B cell (primary cell): Measurements from ENCODE around the gene STX4. TPM values are rescaled to one million over a fixed set of nuclear protein-coding genes. Genes with fewer than 3 reads are reported as not detected.

Source experiments
- ATAC-seq: fragments of 200-7000 bp; cut with Tn5 transposase; one replicate; pipeline ENCODE4 v1.10.0; 2021; ENCODE audit warnings: low read depth, mild to moderate bottlenecking, moderate number of reproducible peaks, moderate library complexity
- CTCF ChIA-PET: fragments of 350-600 bp; sonication (Branson Sonifier 250); formaldehyde crosslinking; loops from one replicate; lab custom pipeline; 2021; ENCODE audit warnings: antibody characterized with exemption, inconsistent platforms; lab: Charles Lee
- POLR2A ChIA-PET: fragments of 350-600 bp; sonication (Branson Sonifier 250); formaldehyde crosslinking; loops from one replicate; lab custom pipeline; 2021; ENCODE audit warnings: antibody characterized with exemption; lab: Charles Lee
- DNase-seq: peaks from one replicate; pipeline ENCODE4 v3.0.0; 2013
- H2AFZ ChIP-seq: 2 replicates; pipeline ENCODE4 v1.6.1; 2012; ENCODE audit warnings: mild to moderate bottlenecking, low read depth, low read length; ENCODE audit not compliant: insufficient read depth, poor library complexity, severe bottlenecking
- H3K27ac ChIP-seq, 2 donors: 1 replicate in 1 of 2; 2 replicates in 1 of 2; pipeline ENCODE4 v1.5.1; 2012 to 2013; ENCODE audit warnings: low read length in 2 of 2, mild to moderate bottlenecking in 2 of 2, moderate library complexity in 1 of 2
- H3K27me3 ChIP-seq, 4 experiments: fragments of 200-600 bp in 1 of 4; sonication (generic) in 1 of 4; replicated peaks in 1 of 4; 1 replicate in 2 of 4; 2 replicates in 2 of 4; pipeline versions ENCODE4 v1.6.1 to v1.7.0; 2013 to 2016; ENCODE audit warnings: low read length in 3 of 4, mild to moderate bottlenecking in 2 of 4, mixed read lengths in 1 of 4, moderate library complexity in 1 of 4; ENCODE audit not compliant: insufficient read depth in 4 of 4, control insufficient read depth in 3 of 4; ENCODE audit errors: control extremely low read depth in 1 of 4
- H3K36me3 ChIP-seq, 2 experiments: replicated peaks in 1 of 2; 1 replicate in 1 of 2; 2 replicates in 1 of 2; pipeline versions ENCODE4 v1.6.1 to v1.7.1; 2013; ENCODE audit warnings: low read length in 1 of 2; ENCODE audit not compliant: insufficient read depth in 2 of 2, control insufficient read depth in 1 of 2; ENCODE audit errors: control extremely low read depth in 1 of 2, extremely low read depth in 1 of 2
- H3K4me1 ChIP-seq, 2 donors: fragments of 200-600 bp in 1 of 2; sonication (generic) in 1 of 2; 1 replicate in 1 of 2; 2 replicates in 1 of 2; pipeline versions ENCODE4 v1.5.1 to v1.6.1; 2013 to 2017; ENCODE audit warnings: low read length in 2 of 2; ENCODE audit not compliant: control insufficient read depth in 2 of 2, insufficient read depth in 2 of 2
- H3K4me2 ChIP-seq: replicated peaks from 2 replicates; pipeline ENCODE3; 2012; ENCODE audit warnings: mild to moderate bottlenecking, low read depth, low read length; ENCODE audit not compliant: poor library complexity, severe bottlenecking
- H3K4me3 ChIP-seq, 5 experiments: fragments of 200-600 bp in 1 of 5; sonication (generic) in 1 of 5; 1 replicate in 3 of 5; 2 replicates in 2 of 5; pipeline versions ENCODE4 v1.5.1 to v1.7.0; 2011 to 2016; ENCODE audit warnings: low read length in 4 of 5, mild to moderate bottlenecking in 4 of 5, low read depth in 2 of 5, control low read depth in 1 of 5, moderate library complexity in 1 of 5; ENCODE audit not compliant: insufficient read depth in 1 of 5; ENCODE audit errors: control extremely low read depth in 1 of 5, extremely low read depth in 1 of 5
- H3K79me2 ChIP-seq: fragments of 200-600 bp; sonication (generic); one replicate; pipeline ENCODE4 v1.6.0; 2016; ENCODE audit warnings: low read length; ENCODE audit not compliant: control insufficient read depth, insufficient read depth
- H3K9ac ChIP-seq: fragments of 200-600 bp; sonication (generic); 2 replicates; pipeline ENCODE4 v1.6.1; 2017; ENCODE audit warnings: mild to moderate bottlenecking, low read length, moderate library complexity
- H3K9me3 ChIP-seq, 3 donors: one replicate each; pipeline versions ENCODE4 v1.6.1 to v1.7.1; 2013; ENCODE audit warnings: low read length in 2 of 3; ENCODE audit not compliant: control insufficient read depth in 2 of 3, insufficient read depth in 1 of 3; ENCODE audit errors: control extremely low read depth in 1 of 3
- H4K20me1 ChIP-seq: 2 replicates; pipeline ENCODE4 v1.6.0; 2012; ENCODE audit warnings: mild to moderate bottlenecking, low read length; ENCODE audit not compliant: insufficient read depth, control insufficient read depth, poor library complexity, severe bottlenecking
- H3K27ac Mint-ChIP-seq: one replicate; pipeline ENCODE4 v1.8.0; 2021; ENCODE audit warnings: mixed read lengths
- H3K27me3 Mint-ChIP-seq: one replicate; pipeline ENCODE4 v1.8.0; 2021; ENCODE audit warnings: mixed read lengths
- H3K4me1 Mint-ChIP-seq: one replicate; pipeline ENCODE4 v1.8.0; 2021; ENCODE audit warnings: mixed read lengths
- H3K4me3 Mint-ChIP-seq: one replicate; pipeline ENCODE4 v1.8.0; 2021; ENCODE audit warnings: mixed read lengths
- H3K9me3 Mint-ChIP-seq: one replicate; pipeline ENCODE4 v1.8.0; 2022; ENCODE audit warnings: mixed read lengths; ENCODE audit not compliant: insufficient read depth
- CTCF ChIP-seq: fragments of 200-600 bp; IDR thresholded peaks from one replicate; pipeline ENCODE4 v1.8.0; 2022; ENCODE audit warnings: antibody characterized with exemption, mild to moderate bottlenecking
- EZH2 ChIP-seq: IDR thresholded peaks from 2 replicates; pipeline ENCODE4 v1.6.1; 2012; ENCODE audit warnings: borderline replicate concordance, low read depth, mild to moderate bottlenecking, moderate library complexity, low read length; ENCODE audit not compliant: insufficient read depth, poor library complexity, severe bottlenecking
- WGBS: methylation state at CpG from one replicate; pipeline ENCODE4 v1.1.5; 2013; ENCODE audit warnings: missing lambda C conversion rate; ENCODE audit not compliant: insufficient coverage; 5-methylcytosine and 5-hydroxymethylcytosine counted together
- intact Hi-C: fragments of 100-400 bp; cut with micrococcal nuclease; formaldehyde crosslinking; loops from one replicate; pipeline ENCODE4 v1.10.0; 2022
- polyA plus RNA-seq: library from polyadenylated mRNA; depleted of rRNA; stranded (reverse); fragments of >200 nt; gene quantifications from 2 replicates; pipeline ENCODE4 v1.2.3, GENCODE V29; 2012
- total RNA-seq, 2 donors: library from RNA; stranded (reverse); fragments of 120-200 nt in 1 of 2; gene quantifications; 1 replicate in 1 of 2; 2 replicates in 1 of 2; pipeline versions ENCODE4 v1.2.3 to v1.2.4, GENCODE V29; 2013 to 2022

STX4 gene
- total and polyA plus RNA-seq, 2 donors (not counting 1 experiment from before 2014, with no cell fraction given), result 120 to 133 TPM

DNA sequence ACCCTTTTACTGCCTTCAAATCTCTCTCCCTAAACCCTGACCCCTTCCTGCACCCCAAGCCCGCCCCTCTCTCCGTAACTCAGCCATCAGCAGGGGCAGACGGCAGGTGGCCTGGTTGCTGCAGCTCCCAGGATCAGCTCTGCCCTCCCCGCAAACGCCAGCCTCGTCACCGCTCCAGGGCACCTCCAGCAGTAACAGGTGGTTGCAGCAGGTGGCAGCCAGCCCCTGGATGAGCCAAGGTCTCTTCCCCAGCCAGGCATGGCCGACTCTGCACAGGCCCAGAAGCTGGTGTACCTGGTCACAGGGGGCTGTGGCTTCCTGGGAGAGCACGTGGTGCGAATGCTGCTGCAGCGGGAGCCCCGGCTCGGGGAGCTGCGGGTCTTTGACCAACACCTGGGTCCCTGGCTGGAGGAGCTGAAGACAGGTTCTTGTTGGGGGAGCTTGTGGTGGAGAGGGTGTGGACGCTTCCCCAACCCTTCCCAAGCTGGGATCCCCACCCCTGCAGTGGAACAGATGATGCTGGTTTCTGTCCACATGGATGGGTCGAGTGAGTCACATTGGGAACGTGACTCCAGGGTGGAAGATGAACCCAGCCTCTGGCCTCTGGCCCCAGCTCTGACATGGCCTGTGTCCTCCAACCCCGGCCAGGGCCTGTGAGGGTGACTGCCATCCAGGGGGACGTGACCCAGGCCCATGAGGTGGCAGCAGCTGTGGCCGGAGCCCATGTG, 47.8 kb upstream of the STX4 start:
- TF ChIP-seq CTCF, result no peak
- no peak for TF ChIP-seq EZH2
- no peak for ATAC-seq
- DNase-seq, result peak; percentile 37
- H3K36me3 ChIP-seq, result peaks cover 0 to 19% of the 10 kb centered on the region in 2 experiments
- Mint-ChIP-seq H3K27me3 (no peaks in the 10 kb centered on the region), H3K4me3 (no peak overlapping the region), H3K4me1 (no peaks in the 10 kb centered on the region), H3K9me3 (no peaks in the 10 kb centered on the region), H3K27ac (no peak overlapping the region)
- intact Hi-C loops, result loop anchor here (1.0 to 5.0 kb wide), 4 partner anchors 109 to 458 kb away; partner anchors contain the start of gene VKORC1
- no peak overlapping the region for H3K9ac ChIP-seq
- no peaks in the 10 kb centered on the region for H3K9me3 ChIP-seq
- H3K4me1 ChIP-seq, result peaks cover 3 to 6% of the 10 kb centered on the region in 2 donors
- CTCF ChIA-PET, result interaction anchor here (0.5 to 5.1 kb wide), 24 partner anchors 12 to 883 kb away, joined by 3 to 63 read pairs (median 4); partner anchors contain the start of genes KAT8, VKORC1, ZNF646 and ZNF668
- peak overlapping the region; percentile 33 for H3K4me2 ChIP-seq
- no peak overlapping the region for H3K4me3 ChIP-seq
- no peaks in the 10 kb centered on the region for H4K20me1 ChIP-seq
- POLR2A ChIA-PET, result interaction anchor here (1.7 kb wide), 1 partner anchor 157 kb away, joined by 8 read pairs; no protein-coding TSS in a partner anchor
- no peak overlapping the region for H3K27ac ChIP-seq
- WGBS, result 85% methylated on average over 19 of the region's 20 CpGs
- H3K27me3 ChIP-seq, result no peaks in the 10 kb centered on the region
- no peaks in the 10 kb centered on the region for H3K79me2 ChIP-seq
- H2AFZ ChIP-seq, result no peak overlapping the region
